ENCODE measurements around the gene IMPG2.

The IMPG2 gene

DNA sequence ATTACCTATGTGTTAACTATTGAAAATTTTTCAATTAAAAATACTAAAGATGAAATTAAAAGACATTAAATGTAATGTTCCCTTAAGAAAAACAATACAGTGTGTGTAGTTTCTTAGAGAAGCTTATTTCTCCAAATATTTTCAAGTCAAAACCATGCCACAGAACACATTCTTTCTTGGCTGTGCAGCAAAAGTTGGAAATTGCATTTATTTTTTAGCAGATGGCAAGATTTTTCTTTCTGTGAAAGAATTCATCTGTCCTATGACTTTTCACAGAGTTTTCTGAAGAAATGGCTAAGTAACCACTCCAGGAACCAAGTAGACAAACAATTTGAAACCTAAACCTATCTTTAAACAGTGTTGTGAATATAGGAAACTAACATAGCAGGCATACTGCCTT is 47.2 kb downstream of the IMPG2 start:
- DNase-seq: no peak

DNA sequence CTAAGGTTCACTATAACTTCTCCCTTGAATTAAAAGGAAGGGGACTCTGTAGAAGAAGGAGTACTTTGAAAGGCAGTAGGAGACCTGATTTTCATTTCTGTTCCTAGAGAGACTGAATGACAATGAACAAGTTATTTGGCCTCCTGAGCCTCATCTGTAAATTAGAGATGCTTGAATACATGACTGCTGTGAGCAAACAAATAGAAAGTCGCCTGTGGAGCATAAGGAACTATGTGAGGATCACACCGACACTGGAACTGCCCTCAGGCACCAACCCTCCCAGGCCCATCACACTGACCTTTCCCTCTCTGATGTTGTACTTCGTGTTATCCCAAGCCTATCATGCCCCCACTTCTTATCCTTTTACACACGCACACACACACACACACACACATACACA is 48.6 kb downstream of the IMPG2 start:
- no peak for DNase-seq

DNA sequence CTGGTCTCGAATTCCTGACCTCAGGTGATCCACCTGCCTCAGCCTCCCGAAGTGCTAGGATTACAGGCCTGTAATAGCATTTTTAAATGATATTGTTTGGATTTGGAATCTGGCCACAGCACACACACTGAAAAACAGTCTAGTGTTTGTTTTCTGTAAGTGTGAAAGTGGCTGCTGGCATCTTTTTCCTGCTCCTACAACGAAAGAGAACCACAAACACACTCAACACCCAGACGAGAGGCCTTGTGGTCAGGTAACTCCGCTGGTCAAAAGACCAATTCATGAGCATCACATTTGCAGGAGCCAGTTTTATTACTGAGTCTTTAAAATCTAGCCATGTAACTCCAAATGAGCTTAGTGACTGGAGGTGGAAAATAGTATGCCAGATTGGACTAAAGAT is 50.2 kb downstream of the IMPG2 start:
- no peak for DNase-seq

- no peak for DNase-seq
These were observed 51.3 kb downstream of the IMPG2 start for GRCh38 chr3:101268971-101269671.

- no peak for DNase-seq
These were observed 52.2 kb downstream of the IMPG2 start for GRCh38 chr3:101268141-101268540.

GRCh38 chr3:101266566-101266965 is 53.8 kb downstream of the IMPG2 start:
- no peak for DNase-seq

GRCh38 chr3:101266071-101266470 is 54.3 kb downstream of the IMPG2 start:
- DNase-seq: no peak

DNA sequence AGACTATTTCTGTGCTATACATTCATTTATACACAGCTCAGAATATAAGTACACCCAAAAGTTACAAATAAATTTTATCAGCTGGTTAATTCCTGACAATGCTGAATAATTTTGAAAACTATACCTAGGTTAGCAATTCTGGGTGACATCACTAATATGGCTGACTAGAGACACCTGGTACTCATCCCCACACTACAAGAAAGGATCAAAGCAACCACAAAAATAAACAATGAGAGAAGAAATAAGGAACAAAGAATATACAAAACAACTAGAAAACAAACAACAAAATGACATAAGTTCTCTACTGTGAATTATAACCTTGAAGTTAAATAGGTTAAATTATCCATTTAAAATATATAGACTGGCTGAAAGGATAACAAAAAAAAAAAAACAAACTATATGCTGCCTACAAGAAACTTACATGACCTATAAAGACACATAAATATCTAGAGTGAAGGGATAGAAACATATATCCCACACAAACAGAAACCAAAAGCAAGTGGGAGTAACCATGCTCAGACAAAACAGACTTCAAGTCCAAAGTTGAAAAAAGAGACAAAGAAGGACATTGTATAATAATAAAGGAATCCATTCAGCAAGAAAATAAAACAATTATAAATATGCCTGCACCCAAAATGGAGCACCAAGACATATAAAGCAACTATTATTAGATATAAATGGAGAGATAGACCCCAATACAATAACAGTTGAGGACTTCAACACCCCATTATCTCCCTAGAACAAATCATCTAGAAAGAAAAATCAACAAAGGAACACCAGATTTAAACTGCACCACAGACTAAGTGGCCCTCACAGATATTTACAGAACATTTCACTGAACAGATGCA is 57.8 kb downstream of the IMPG2 start:
- DNase-seq: no peak

GRCh38 chr3:101261506-101261905 is 58.9 kb downstream of the IMPG2 start:
- DNase-seq: no peak

GRCh38 chr3:101259485-101260341 is 60.7 kb downstream of the IMPG2 start:
- no peak for DNase-seq

DNA sequence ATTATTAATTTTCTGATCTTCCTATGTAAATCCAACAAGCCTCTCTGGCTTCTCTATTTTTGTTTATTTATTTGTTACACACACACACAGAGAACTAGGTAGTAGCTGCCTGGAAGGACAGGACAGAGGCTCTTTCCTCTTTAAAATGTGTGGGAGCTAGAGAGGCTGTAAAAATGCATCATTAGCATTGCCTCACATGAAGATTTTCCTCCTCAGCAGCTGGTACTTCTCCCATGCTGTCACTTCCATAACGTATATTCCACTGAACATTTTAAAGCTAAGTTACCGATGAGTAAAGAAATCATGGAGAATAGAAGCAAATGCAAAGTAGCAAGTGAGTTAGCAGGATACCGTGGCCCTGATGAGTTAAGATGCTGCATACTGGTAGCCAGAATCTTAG is 63.9 kb downstream of the IMPG2 start:
- no peak for DNase-seq

GRCh38 chr3:101255441-101255840 is 64.9 kb downstream of the IMPG2 start:
- DNase-seq: no peak

DNA sequence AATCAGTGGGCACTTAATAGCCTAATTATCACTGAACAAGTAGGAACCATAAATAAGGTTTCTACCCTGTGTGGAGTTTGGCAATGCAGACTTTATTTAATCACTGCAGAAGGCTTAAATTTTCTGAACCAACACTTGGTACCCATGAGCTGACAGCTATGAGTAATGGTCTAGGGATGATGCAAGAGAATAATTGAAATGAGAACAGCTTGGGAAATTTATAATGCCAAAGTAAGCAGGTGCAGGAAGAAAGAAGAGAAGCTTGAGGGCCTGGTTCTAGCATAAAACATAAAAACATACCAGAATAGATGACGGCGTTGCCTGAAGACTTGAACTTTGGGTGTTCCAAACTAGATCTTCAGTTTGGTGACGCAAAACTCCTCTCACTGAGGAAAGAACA is 67.0 kb downstream of the IMPG2 start:
- no peak for DNase-seq

DNA sequence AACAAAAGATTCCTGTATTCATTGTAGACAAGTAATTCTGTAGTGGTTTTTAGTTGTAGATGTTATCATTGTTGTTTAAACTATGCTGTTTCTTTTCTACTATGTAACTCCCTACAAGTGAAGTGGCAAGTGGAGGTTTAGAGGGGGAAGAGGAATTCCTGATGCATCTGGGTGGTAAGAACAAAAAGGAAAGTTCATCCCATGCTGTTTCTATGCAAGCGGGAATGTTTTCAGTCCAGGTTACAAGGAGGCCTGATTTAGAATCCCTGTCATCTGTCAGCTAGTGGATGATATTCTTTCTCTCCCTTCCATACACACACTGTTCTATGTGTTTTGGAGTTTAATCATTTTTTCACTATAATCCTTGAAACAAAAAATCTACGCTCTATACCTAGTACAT is 67.4 kb downstream of the IMPG2 start:
- no peak for DNase-seq

DNA sequence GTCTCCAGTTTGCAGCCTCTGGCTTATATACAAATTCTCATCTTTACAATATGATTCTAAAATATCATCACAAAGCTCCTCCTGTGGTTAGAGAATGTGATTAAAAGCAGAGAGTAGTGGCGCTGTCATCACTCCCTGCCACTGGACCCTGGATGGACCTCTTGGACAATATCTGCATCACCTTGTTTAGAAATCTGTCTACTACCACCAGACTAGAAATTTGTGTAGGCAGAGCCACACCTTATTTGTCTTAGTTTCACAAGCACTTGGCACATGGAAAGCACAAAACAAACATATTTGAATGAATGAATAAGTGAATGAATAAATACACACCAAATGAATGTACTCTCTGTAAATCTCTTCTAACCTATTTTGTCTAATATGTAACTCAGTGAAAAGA is 68.1 kb downstream of the IMPG2 start:
- no peak for DNase-seq

GRCh38 chr3:101251441-101251840 is 68.9 kb downstream of the IMPG2 start:
- no peak for DNase-seq

DNA sequence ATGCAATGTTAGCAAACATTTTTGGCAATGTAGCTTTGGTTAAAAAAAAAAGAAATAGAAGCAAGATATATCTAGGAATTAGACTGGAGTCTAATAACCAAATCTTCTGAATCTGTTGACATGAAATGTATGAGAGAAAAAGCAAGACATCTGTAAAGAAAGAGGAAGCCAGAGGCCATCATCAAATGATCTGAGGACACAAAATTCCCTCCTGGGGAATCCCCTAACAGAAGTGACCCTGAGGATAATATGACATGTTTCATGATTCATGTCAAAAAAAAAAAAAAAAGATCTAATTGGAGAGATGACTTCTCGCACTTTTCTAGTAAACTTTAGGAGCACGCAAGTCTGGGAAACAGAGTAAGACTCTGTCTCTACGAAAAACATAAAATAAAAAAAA is 70.9 kb downstream of the IMPG2 start:
- DNase-seq: no peak

- no peak for DNase-seq
These were observed 71.6 kb downstream of the IMPG2 start for GRCh38 chr3:101248736-101249135.

GRCh38 chr3:101244212-101244575 is 76.2 kb downstream of the IMPG2 start:
- no peak for DNase-seq

DNA sequence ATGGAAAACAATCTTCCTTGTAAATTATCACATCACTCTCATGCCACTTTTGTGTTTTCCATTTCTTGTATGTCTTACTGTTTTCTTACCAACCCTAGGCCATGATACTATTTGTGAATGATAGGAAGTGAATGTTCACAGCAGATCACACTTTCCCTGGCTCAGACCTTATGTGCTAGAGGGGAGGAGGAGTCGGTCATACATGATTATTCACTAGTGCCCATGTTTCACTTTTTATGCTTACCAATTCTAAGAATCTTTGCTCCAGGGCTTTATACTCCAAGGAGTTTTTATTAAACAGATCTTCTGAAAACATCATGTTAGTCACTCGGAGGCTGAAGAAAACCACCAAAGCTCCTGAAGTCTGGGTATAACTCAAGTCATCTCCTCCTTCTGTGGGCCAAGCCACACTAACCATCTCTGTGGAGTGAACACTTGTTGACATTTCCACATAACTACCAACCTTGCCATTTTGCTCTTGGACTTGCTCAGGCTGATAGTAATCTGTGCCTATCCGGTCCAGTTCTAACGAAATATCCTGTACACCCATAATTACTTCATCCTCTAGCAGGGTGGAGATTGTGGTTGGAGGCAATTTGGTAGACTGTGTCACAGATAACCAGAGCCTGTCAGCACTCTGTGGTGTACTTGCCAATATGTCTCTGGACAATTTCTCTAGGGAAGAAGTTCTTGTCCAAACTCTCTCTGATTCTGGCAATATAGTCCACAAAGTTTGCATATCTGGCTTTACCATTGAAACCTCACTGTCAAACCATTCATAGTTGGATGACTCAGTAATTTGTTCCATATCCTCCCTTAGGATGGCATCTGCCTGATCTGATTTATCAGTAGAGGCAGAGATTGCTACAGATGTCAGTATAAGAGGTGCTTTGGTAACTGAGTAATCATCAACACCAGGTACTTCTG is 76.8 kb downstream of the IMPG2 start:
- no peak for DNase-seq

GRCh38 chr3:101240719-101241399 is 79.5 kb downstream of the IMPG2 start:
- no peak for DNase-seq

DNA sequence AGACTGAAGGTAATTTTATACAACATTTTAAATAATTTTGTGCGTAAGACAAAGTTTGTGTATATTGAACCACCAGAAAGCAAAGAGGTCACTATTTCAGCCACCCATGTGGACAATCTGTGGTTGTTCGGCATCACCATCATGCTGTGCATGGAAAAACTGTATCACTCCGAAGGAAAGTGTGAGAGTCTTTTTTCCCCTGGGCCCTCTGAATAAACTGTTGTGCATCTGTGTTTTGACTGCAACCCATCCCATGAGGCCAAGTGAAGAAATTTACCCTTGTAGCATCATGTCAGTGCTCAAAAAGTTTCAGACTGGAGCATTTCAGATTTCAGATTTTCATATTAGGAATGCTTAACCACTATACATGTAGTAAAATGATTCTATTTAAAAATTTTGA is 85.3 kb downstream of the IMPG2 start:
- DNase-seq: no peak
